ENCODE data around the gene NFATC1. TPM values are rescaled to one million over a fixed set of nuclear protein-coding genes. Genes with fewer than 3 reads are reported as not detected.

Gene NFATC1
- total RNA-seq, 4 donors from 2014 or later, result 13.9 to 24.3 (median 16.7) TPM

GRCh38 chr18:79451237-79452125, 55.8 kb downstream of the NFATC1 start:
- Histone ChIP-seq H3K36me3 (peaks cover 54% of the 10 kb centered on the region), H3K9me3 (no peaks in the 10 kb centered on the region), H3K27me3 (no peaks in the 10 kb centered on the region), H3K4me3 (no peak overlapping the region), H3K27ac (no peak overlapping the region), H3K4me1 (no peaks in the 10 kb centered on the region)
- DNase-seq (ENCODE audit: low spot score in 2 of 2), result no peak
- WGBS, result 95% methylated on average over 29 of the region's 45 CpGs
- TF ChIP-seq EP300 (IDR thresholded peaks at IDR 0.05), result no peak
- TF ChIP-seq, protein P1, sequence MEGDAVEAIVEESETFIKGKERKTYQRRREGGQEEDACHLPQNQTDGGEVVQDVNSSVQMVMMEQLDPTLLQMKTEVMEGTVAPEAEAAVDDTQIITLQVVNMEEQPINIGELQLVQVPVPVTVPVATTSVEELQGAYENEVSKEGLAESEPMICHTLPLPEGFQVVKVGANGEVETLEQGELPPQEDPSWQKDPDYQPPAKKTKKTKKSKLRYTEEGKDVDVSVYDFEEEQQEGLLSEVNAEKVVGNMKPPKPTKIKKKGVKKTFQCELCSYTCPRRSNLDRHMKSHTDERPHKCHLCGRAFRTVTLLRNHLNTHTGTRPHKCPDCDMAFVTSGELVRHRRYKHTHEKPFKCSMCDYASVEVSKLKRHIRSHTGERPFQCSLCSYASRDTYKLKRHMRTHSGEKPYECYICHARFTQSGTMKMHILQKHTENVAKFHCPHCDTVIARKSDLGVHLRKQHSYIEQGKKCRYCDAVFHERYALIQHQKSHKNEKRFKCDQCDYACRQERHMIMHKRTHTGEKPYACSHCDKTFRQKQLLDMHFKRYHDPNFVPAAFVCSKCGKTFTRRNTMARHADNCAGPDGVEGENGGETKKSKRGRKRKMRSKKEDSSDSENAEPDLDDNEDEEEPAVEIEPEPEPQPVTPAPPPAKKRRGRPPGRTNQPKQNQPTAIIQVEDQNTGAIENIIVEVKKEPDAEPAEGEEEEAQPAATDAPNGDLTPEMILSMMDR (IDR thresholded peaks at IDR 0.05), result no peak
- no peak for TF ChIP-seq POLR2A (IDR thresholded peaks at IDR 0.05)
- no peak for TF ChIP-seq POLR2AphosphoS5 (IDR thresholded peaks at IDR 0.05)

DNA sequence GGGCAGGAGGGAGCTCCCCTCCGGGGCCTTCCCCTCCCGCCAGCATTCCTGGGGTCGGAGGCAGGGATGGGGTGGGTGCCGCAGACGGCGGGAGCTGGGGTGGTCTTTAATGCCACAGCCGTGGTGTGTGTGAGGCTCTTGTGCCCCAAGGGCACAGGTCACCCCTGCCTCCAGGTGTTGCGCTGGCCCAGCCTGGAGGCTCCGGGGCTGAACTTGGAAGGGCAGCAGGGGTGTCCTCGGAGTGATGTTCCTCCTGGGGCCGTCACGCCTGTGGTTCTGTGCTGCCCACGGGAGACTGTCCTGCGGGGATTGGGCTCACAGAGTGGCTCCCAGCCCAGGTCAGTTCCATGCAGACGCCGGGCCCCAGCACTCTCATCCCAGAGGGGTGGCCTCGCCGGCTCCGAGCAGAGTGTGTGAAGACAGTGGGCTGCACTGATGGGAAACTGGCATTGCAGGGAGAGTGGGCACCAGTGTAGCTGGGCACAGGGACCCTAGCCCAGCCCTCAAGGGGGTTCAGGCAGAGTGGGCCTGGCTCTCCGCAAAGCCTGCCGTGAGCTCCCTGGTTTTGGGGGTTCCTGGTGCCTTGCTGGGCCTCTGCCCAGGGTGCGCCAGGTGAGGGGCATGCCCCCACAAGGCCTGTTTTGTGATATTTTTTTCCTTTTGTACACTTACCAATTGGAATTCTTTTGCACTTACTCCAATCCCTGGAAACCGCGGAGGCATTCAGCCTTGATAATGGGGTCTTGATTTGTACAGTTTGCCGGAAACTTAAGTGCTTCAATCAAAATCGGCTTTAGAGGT, 56.7 kb downstream of the NFATC1 start:
- Histone ChIP-seq H3K4me3 (no peak overlapping the region), H3K4me1 (no peaks in the 10 kb centered on the region), H3K9me3 (no peaks in the 10 kb centered on the region), H3K36me3 (peaks cover 54% of the 10 kb centered on the region), H3K27ac (no peak overlapping the region), H3K27me3 (no peaks in the 10 kb centered on the region)
- WGBS, result 92% methylated on average over 19 of the region's 26 CpGs
- DNase-seq (ENCODE audit: low spot score in 2 of 2), result no peak
- TF ChIP-seq POLR2A (IDR thresholded peaks at IDR 0.05) (no peak), POLR2AphosphoS5 (IDR thresholded peaks at IDR 0.05) (no peak), EP300 (IDR thresholded peaks at IDR 0.05) (no peak)
- TF ChIP-seq, protein P1 (IDR thresholded peaks at IDR 0.05), result no peak

DNA sequence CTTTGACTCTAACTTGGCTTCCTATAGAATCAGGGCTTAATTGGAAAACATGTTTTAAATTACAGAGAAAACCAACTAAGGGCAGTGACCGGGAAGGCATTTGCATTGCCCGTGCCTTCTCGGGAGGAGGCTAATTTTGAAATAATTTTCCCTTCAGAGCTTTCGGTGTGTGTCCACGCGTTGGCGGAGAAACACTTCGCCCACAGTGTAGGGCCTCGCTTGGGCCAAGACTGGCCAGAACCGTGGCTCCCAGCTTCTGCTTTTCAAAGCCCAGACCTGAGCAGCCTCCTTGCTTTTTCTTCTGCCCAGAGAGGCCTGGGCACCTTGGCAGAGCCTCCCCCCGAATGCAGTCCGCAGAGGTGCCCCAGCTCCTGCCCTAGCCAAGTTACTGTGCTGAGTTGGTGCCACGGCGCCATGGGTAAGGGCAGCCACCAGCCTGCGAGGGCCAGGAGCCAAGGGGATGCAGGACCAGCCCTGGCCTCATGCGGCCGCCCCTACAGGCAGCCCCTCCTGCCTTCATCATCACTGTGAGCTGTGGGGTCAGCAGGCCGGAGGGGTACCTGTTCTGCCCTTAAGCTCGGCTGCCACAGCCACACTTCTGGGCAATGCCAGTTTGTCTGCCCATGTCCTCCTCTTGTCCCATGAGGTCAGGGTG, 57.4 kb downstream of the NFATC1 start:
- Histone ChIP-seq H3K27me3 (no peaks in the 10 kb centered on the region), H3K27ac (no peak overlapping the region), H3K4me1 (peaks cover 6% of the 10 kb centered on the region), H3K36me3 (peaks cover 54% of the 10 kb centered on the region), H3K4me3 (no peak overlapping the region), H3K9me3 (no peaks in the 10 kb centered on the region)
- TF ChIP-seq, protein P1 (IDR thresholded peaks at IDR 0.05), result no peak
- TF ChIP-seq POLR2A (IDR thresholded peaks at IDR 0.05) (no peak), EP300 (IDR thresholded peaks at IDR 0.05) (no peak), POLR2AphosphoS5 (IDR thresholded peaks at IDR 0.05) (no peak)
- whole genome bisulfite sequencing, result 91% methylated on average over 17 of the region's 19 CpGs
- no peak for DNase-seq (ENCODE audit: low spot score in 2 of 2)

- no peak overlapping the region for H3K27ac ChIP-seq
- no peaks in the 10 kb centered on the region for H3K27me3 ChIP-seq
- no peak overlapping the region for H3K4me3 ChIP-seq
- WGBS, result 76% methylated on average over 32 of the region's 32 CpGs
- no peaks in the 10 kb centered on the region for H3K9me3 ChIP-seq
- DNase-seq (ENCODE audit: low spot score in 2 of 2), result no peak
- peaks cover 16% of the 10 kb centered on the region for H3K4me1 ChIP-seq
- peaks cover 54% of the 10 kb centered on the region for H3K36me3 ChIP-seq
- no peak for TF ChIP-seq POLR2A (IDR thresholded peaks at IDR 0.05)
- TF ChIP-seq POLR2AphosphoS5 (IDR thresholded peaks at IDR 0.05), result no peak
- TF ChIP-seq, protein P1 (IDR thresholded peaks at IDR 0.05), result no peak
- no peak for TF ChIP-seq EP300 (IDR thresholded peaks at IDR 0.05)
Observed at GRCh38 chr18:79453816-79454735, 58.3 kb downstream of the NFATC1 start.

All from suprapubic skin (tissue), 4 donors.